Liver (tissue), 3 donors: Measurements from ENCODE around the gene GALNT16.

Experiments used
- ATF3 ChIP-seq: IDR thresholded peaks from 2 replicates; pipeline ENCODE4 v1.6.1; 2016; ENCODE audit warnings: antibody characterized with exemption
- EGR1 ChIP-seq, 2 donors: IDR thresholded peaks; 2 replicates each; pipeline ENCODE4 v1.6.1; 2016 to 2018; ENCODE audit warnings: antibody characterized with exemption in 2 of 2, low read depth in 2 of 2
- FOXA1 ChIP-seq: IDR thresholded peaks from 2 replicates; pipeline ENCODE4 v1.6.1; 2016; ENCODE audit warnings: antibody characterized with exemption
- GABPA ChIP-seq, 2 donors: IDR thresholded peaks in 1 of 2; conservative IDR thresholded peaks in 1 of 2; 2 replicates each; pipeline ENCODE4 v1.6.1; 2016; ENCODE audit warnings: antibody characterized with exemption in 2 of 2, mild to moderate bottlenecking in 1 of 2, moderate library complexity in 1 of 2
- HNF4G ChIP-seq: IDR thresholded peaks from 2 replicates; pipeline ENCODE4 v1.6.1; 2016; ENCODE audit warnings: antibody characterized with exemption
- NR2F2 ChIP-seq: IDR thresholded peaks from 2 replicates; pipeline ENCODE4 v1.6.1; 2016; ENCODE audit warnings: antibody characterized with exemption
- RAD21 ChIP-seq, 2 donors: IDR thresholded peaks; 2 replicates each; pipeline ENCODE4 v1.6.1; 2016; ENCODE audit warnings: antibody characterized with exemption in 2 of 2, mild to moderate bottlenecking in 2 of 2
- REST ChIP-seq: IDR thresholded peaks from 2 replicates; pipeline ENCODE4 v1.6.1; 2016; ENCODE audit warnings: antibody characterized with exemption, mild to moderate bottlenecking
- TAF1 ChIP-seq: conservative IDR thresholded peaks from 2 replicates; pipeline ENCODE4 v1.6.1; 2016; ENCODE audit warnings: antibody characterized with exemption, mild to moderate bottlenecking
- TF ChIP-seq, protein P1 (sequence below): fragments of 150-350 bp; IDR thresholded peaks from 2 replicates; pipeline ENCODE4 v1.5.1; 2017; ENCODE audit warnings: improper control_type of control experiment, low read depth, low read length; ENCODE audit not compliant: missing input control
- TF ChIP-seq, protein P2 (sequence below): IDR thresholded peaks from 2 replicates; pipeline ENCODE4 v1.6.1; 2016; ENCODE audit warnings: antibody characterized with exemption
- donor health status: healthy.
- donor health status: healthy.

- TF ChIP-seq, protein P1, sequence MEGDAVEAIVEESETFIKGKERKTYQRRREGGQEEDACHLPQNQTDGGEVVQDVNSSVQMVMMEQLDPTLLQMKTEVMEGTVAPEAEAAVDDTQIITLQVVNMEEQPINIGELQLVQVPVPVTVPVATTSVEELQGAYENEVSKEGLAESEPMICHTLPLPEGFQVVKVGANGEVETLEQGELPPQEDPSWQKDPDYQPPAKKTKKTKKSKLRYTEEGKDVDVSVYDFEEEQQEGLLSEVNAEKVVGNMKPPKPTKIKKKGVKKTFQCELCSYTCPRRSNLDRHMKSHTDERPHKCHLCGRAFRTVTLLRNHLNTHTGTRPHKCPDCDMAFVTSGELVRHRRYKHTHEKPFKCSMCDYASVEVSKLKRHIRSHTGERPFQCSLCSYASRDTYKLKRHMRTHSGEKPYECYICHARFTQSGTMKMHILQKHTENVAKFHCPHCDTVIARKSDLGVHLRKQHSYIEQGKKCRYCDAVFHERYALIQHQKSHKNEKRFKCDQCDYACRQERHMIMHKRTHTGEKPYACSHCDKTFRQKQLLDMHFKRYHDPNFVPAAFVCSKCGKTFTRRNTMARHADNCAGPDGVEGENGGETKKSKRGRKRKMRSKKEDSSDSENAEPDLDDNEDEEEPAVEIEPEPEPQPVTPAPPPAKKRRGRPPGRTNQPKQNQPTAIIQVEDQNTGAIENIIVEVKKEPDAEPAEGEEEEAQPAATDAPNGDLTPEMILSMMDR: no peak
- TF ChIP-seq, protein P2, sequence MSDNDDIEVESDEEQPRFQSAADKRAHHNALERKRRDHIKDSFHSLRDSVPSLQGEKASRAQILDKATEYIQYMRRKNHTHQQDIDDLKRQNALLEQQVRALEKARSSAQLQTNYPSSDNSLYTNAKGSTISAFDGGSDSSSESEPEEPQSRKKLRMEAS: no peak
- no peak for TF ChIP-seq FOXA1
- no peak for TF ChIP-seq ATF3
- no peak for TF ChIP-seq RAD21 (IDR thresholded peaks at IDR 0.05)
- TF ChIP-seq NR2F2: no peak
- no peak for TF ChIP-seq GABPA (IDR thresholded peaks at IDR 0.05 in 1 of 2, conservative IDR thresholded peaks at IDR 0.05 in 1 of 2)
- no peak for TF ChIP-seq REST
- no peak for TF ChIP-seq HNF4G
- TF ChIP-seq TAF1: no peak
- no peak for TF ChIP-seq EGR1 (IDR thresholded peaks at IDR 0.05; ENCODE audit: low read depth in 2 of 2)
Observed at GRCh38 chr14:69350892-69351291, 90.9 kb downstream of the GALNT16 start.
